ENCODE results near the gene LRRC63. TPM values are rescaled to one million over a fixed set of nuclear protein-coding genes. Genes with fewer than 3 reads are reported as not detected.

The LRRC63 gene
- total and polyA plus RNA-seq, 7 donors, result 0.03 to 0.04 TPM; not detected in 5

DNA sequence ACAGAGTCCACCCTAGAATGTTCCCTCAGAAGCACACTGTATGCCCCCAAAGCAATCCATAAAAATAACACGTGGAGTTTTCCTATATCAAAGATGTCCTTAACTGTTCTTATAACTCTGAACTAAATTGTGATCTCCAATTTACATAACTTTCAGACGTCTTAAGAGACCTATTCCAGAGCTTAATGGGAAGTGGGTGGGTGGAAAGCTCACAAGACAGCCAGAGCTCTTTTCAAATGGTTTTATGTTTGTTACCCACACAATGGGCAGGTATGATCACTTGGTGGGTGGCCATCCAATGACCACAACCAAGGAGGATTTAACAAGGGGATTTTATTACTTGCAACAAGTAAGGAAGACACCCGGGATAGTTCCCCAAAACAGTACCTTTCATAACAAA is 81.7 kb downstream of the LRRC63 start:
- TF ChIP-seq CTCF (IDR thresholded peaks at IDR 0.05), result no peak
- DNase-seq (no peak), ATAC-seq (no peak)
- Histone ChIP-seq H3K27ac (no peak overlapping the region), H3K4me3 (no peak overlapping the region), H3K4me1 (no peaks in the 10 kb centered on the region), H3K9me3 (no peaks in the 10 kb centered on the region), H3K36me3 (ENCODE audit: insufficient read depth in 1 of 2, low read depth in 1 of 2) (no peaks in the 10 kb centered on the region), H3K27me3 (ENCODE audit: insufficient read depth in 3 of 3, low read length in 2 of 3) (no peaks in the 10 kb centered on the region)
- intact Hi-C loops (cut with DNase I), result no loop called here
- WGBS, 3 donors, result 77 to 84% (median 77%) methylated on average over 3 of the region's 3 CpGs

GRCh38 chr13:46295491-46296114 is 83.9 kb downstream of the LRRC63 start:
- ATAC-seq (peak; percentile 23 to 57 (median 54)), DNase-seq (peak in 1 of 2 donors; percentile 20)
- Histone ChIP-seq H3K4me1 (no peaks in the 10 kb centered on the region), H3K4me3 (no peak overlapping the region), H3K27ac (no peak overlapping the region), H3K36me3 (ENCODE audit: insufficient read depth in 1 of 2, low read depth in 1 of 2) (no peaks in the 10 kb centered on the region), H3K9me3 (no peaks in the 10 kb centered on the region), H3K27me3 (ENCODE audit: insufficient read depth in 3 of 3, low read length in 2 of 3) (no peaks in the 10 kb centered on the region)
- TF ChIP-seq CTCF (IDR thresholded peaks at IDR 0.05), result no peak
- intact Hi-C loops (cut with DNase I), result no loop called here
- 27 to 42% (median 32%) methylated on average over 7 of the region's 7 CpGs for WGBS, 3 donors

DNA sequence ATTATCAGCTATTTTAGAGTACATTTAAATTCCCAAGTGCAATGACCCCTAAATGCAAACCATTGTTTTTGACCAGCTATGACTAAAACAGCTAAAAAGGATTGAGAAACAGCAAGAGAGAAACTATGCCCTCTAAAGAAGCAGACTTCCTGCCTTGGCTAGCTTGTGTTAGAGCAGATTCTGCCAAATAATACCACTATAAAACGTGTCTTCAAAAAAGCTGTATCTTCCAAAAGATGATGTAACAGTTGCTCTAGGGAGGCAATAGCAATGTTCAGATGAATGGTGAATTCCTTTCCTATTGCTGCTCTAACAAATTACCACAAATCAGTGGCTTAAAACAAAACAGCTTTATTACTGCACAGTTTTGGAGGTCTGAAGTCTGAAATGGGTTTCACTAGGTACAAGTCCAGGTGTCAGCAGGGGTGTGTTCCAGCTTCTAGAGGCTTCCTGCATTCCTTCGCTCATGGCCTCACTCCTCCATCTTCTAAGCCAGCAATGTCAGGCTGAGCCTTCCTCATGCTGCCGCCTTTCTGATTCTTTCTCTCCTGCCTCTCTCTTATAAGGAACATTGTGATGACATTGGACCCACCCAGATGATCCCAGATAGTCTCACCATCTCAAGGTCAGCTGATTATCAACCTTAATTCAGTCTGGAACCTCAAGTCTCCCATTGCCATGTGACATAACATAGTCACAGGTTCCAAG is 84.5 kb downstream of the LRRC63 start:
- H3K27ac ChIP-seq, result peak overlapping the region; percentile 53
- no peak overlapping the region for H3K4me3 ChIP-seq
- ATAC-seq, result peak; percentile 39 to 66 (median 64)

GRCh38 chr13:46296921-46297320 is 85.2 kb downstream of the LRRC63 start:
- 50 to 68% (median 54%) methylated on average over 3 of the region's 3 CpGs for WGBS, 3 donors
- ATAC-seq (peak in 2 of 4 donors; percentile 30 to 58), DNase-seq (no peak)
- Histone ChIP-seq H3K4me3 (no peak overlapping the region), H3K9me3 (no peaks in the 10 kb centered on the region), H3K27me3 (ENCODE audit: insufficient read depth in 3 of 3, low read length in 2 of 3) (no peaks in the 10 kb centered on the region), H3K27ac (peak overlapping the region; percentile 53), H3K4me1 (no peaks in the 10 kb centered on the region), H3K36me3 (ENCODE audit: insufficient read depth in 1 of 2, low read depth in 1 of 2) (no peaks in the 10 kb centered on the region)
- intact Hi-C loops (cut with DNase I), result no loop called here
- no peak for TF ChIP-seq CTCF (IDR thresholded peaks at IDR 0.05)

More for the DNA sequence above, 84.5 kb downstream of the LRRC63 start:
- TF ChIP-seq CTCF (IDR thresholded peaks at IDR 0.05), result no peak
- H3K36me3 ChIP-seq (ENCODE audit: insufficient read depth in 1 of 2, low read depth in 1 of 2), result no peaks in the 10 kb centered on the region
- H3K27me3 ChIP-seq (ENCODE audit: insufficient read depth in 3 of 3, low read length in 2 of 3), result no peaks in the 10 kb centered on the region
- DNase-seq, result no peak
- H3K4me1 ChIP-seq, result no peaks in the 10 kb centered on the region
- 61 to 65% (median 61%) methylated on average over 3 of the region's 3 CpGs for WGBS, 3 donors
- H3K9me3 ChIP-seq, result no peaks in the 10 kb centered on the region
- intact Hi-C loops (cut with DNase I), result no loop called here
